ENCODE results near the gene CTNNAL1.

CTNNAL1 gene

DNA sequence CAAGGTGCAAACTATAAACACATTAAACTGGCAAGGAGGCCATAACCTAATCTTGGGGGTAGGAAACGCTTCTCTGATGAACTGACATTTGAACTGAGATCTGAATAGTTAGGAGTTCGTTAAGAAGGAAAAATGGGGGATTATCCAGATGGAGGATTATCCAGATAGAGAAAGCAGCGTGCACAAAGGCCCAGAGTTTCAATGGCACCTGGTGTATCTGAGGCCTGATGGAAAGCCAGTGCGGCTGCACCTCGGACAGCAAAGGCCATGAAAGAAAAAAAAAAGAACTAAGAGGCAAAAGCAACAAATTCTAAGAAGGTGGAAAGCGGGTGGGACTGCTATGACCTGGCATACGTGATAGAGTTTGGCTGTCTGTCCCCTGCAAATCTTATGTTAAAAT is 13.0 kb upstream of the CTNNAL1 start:
- no peak for DNase-seq

- no peak for DNase-seq
These were observed 9.6 kb upstream of the CTNNAL1 start for GRCh38 chr9:109022873-109023272.

GRCh38 chr9:109020581-109021511 is 7.5 kb upstream of the CTNNAL1 start:
- DNase-seq = no peak

DNA sequence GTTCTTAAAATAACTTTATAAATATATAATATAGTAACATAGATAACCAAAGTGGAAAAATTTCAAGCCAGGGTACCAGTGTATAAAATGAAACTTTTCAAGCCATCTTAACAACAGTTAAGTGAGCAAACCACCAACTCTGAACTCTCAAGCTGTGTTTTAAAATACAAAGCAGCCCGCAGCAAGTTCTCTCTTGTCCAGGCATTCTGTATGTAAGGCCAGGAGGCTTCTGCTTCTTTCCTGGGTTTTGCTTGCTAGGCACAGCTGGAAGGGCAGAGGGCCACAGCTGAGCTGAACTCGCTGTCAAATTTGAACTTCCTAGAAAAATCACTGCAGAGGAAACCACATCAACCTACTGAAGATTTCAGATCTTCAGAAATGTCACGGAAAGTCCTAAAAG is 6.8 kb upstream of the CTNNAL1 start:
- DNase-seq = no peak

GRCh38 chr9:109019420-109019819 is 6.1 kb upstream of the CTNNAL1 start:
- no peak for DNase-seq

DNA sequence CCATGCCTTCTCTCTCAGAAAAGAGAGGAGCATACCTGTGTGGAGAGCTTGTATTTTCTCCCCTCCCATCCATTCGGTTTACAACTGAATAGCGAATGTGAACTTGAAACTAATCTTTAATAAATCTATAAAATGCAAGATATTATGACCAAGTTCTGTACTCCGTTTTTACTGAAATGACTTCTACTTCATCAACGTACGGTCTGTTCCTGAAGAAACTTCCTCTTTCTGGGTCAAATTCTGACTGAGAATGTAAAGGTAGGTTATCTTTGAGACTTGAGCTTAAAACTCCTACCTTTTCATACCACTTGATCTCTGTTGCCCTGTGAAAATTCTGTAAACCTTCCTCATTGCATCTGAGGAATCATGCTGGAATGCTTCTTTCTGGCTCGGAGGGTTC is 4.2 kb upstream of the CTNNAL1 start:
- no peak for DNase-seq

DNA sequence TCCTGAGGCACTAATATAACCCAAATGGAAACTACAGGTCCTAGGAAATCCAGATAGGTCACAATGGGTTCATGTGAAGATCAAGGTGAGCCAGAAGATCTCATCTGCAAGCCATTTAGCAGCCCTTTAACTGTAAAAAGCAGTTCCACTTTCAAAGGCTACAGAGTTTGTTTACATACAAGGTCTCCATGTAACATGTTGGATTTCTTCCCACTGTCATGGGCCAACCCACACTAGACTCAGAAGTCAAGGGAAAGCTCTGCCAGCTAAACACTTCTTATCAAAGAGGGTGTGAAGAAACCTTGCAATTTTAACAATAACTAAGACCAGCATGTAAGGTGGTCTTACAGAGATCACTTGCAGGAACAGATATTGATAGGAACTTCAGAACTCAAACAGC is 3.8 kb upstream of the CTNNAL1 start:
- no peak for DNase-seq

- no peak for DNase-seq
These were observed 2.8 kb upstream of the CTNNAL1 start for GRCh38 chr9:109016132-109016531.

- no peak for DNase-seq
These were observed 1.4 kb upstream of the CTNNAL1 start for GRCh38 chr9:109014608-109015280.

- DNase-seq = no peak
These were observed 644 bp upstream of the CTNNAL1 start for GRCh38 chr9:109013679-109014607.

- DNase-seq = peak in 1 of 2 donors; percentile 62
These were observed 1.1 kb downstream of the CTNNAL1 start for GRCh38 chr9:109012009-109012875.

GRCh38 chr9:109011231-109011671 is 2.0 kb downstream of the CTNNAL1 start:
- DNase-seq = no peak

- DNase-seq = no peak
These were observed 2.6 kb downstream of the CTNNAL1 start for GRCh38 chr9:109010746-109011145.

- no peak for DNase-seq
These were observed 7.6 kb downstream of the CTNNAL1 start for GRCh38 chr9:109005678-109006077.

GRCh38 chr9:109003116-109003515 is 10.2 kb downstream of the CTNNAL1 start:
- DNase-seq = no peak

GRCh38 chr9:109002141-109002540 is 11.2 kb downstream of the CTNNAL1 start:
- DNase-seq = no peak

DNA sequence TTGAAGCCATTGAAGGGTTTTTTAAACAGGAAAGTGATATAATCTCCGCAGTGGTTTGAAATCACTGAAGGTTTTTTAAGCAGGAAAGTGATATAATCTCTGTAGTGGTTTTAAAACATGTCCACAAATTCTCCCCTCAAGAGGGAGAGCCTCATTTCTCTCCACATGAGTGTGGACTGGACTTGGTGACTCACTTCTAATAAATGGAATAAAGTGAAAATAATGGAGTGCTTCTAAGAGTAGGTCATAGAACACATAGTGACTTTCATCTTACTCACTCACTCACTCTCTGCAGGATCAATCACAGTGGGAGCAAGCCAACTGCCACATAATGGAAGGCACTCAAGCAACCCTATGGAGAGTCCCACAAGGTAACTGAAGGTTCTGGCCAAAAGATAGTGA is 12.0 kb downstream of the CTNNAL1 start:
- no peak for DNase-seq

GRCh38 chr9:108997112-108997511 is 16.2 kb downstream of the CTNNAL1 start:
- no peak for DNase-seq

DNA sequence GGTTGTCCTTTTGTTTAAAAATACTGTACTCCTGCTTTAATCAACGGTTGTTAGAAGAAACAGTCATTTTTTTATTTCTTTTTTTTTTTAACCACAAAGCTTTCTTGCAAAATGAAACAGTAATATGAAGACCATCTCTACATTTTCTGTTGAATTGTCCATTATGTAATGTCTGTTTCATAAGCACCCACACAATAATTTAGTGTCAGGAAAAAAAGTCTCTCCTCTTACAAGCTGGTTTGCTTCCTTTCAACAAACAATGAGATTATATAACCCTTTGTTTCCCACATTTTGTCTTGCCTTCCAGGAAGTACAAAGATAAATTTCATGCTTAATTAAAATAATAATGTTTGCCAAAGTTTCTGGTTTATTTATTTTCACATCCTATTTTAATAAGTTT is 16.7 kb downstream of the CTNNAL1 start:
- no peak for DNase-seq

- no peak for DNase-seq
These were observed 18.6 kb downstream of the CTNNAL1 start for GRCh38 chr9:108994695-108995094.

DNA sequence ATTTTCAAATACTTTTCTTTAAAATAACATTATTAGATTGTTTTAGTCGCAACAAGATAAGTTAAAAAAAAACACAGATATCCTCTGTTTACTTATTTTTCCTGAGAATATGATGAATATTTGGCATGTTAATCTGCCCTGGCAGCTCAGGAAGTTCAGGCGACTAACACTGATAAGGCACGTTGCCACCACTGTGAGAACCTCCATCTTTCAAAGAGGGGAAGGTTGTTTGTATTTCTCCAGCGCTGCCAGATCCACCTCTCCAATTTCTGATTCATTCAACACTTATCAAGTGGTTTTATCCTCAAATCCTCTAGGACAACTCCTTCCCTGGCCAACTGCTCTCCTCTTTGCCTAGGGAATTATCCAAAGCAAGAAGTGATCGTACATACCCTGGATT is 21.8 kb downstream of the CTNNAL1 start:
- no peak for DNase-seq

GRCh38 chr9:108983885-108984284 is 29.4 kb downstream of the CTNNAL1 start:
- no peak for DNase-seq
